ENCODE results near the gene ARNT2. TPM values are rescaled to one million over a fixed set of nuclear protein-coding genes. Genes with fewer than 3 reads are reported as not detected.

The ARNT2 gene
- total RNA-seq, 1 donor from 2014 or later: not detected

- H3K4me1 Mint-ChIP-seq: no peaks in the 10 kb centered on the region
- no peaks in the 10 kb centered on the region for H3K36me3 Mint-ChIP-seq (ENCODE audit: low read depth)
- H3K27me3 Mint-ChIP-seq: peaks cover 2% of the 10 kb centered on the region
- no peak overlapping the region for H3K4me3 Mint-ChIP-seq
- H3K9me3 Mint-ChIP-seq: peaks cover 7% of the 10 kb centered on the region
- no peak for DNase-seq
- H3K27ac Mint-ChIP-seq: no peak overlapping the region
- intact Hi-C loops (cut with micrococcal nuclease): no loop called here
Observed at GRCh38 chr15:80473286-80474223, 69.4 kb downstream of the ARNT2 start.

- peaks cover 7% of the 10 kb centered on the region for H3K9me3 Mint-ChIP-seq
- no peaks in the 10 kb centered on the region for H3K4me1 Mint-ChIP-seq
- no peaks in the 10 kb centered on the region for H3K36me3 Mint-ChIP-seq (ENCODE audit: low read depth)
- H3K27ac Mint-ChIP-seq: no peak overlapping the region
- no peak overlapping the region for H3K4me3 Mint-ChIP-seq
- intact Hi-C loops (cut with micrococcal nuclease): no loop called here
- DNase-seq: no peak
- peaks cover 2% of the 10 kb centered on the region for H3K27me3 Mint-ChIP-seq
Observed at GRCh38 chr15:80474224-80475215, 70.3 kb downstream of the ARNT2 start.

DNA sequence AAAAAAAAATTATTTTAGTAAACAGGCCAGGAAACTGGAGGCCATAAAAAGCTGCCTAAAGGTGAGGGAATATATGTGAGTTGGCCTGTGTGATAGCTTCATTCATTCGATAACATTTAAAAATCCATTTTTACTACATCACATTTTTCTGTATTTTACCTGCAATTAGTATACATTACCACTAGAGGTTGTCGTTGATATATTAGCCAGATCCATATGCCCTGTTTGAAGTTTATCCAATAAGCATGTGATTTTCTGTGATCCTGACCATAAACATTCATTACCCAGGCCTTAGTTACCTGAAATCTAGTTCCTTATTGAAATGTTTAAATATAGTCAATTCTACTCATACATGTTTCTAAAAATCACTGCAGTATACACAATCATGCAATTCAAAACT lies 71.4 kb downstream of the ARNT2 start:
- Mint-ChIP-seq H3K27ac (no peak overlapping the region), H3K36me3 (ENCODE audit: low read depth) (no peaks in the 10 kb centered on the region), H3K9me3 (peaks cover 7% of the 10 kb centered on the region), H3K4me1 (no peaks in the 10 kb centered on the region), H3K4me3 (no peak overlapping the region), H3K27me3 (peaks cover 2% of the 10 kb centered on the region)
- intact Hi-C loops (cut with micrococcal nuclease): no loop called here
- DNase-seq: no peak

DNA sequence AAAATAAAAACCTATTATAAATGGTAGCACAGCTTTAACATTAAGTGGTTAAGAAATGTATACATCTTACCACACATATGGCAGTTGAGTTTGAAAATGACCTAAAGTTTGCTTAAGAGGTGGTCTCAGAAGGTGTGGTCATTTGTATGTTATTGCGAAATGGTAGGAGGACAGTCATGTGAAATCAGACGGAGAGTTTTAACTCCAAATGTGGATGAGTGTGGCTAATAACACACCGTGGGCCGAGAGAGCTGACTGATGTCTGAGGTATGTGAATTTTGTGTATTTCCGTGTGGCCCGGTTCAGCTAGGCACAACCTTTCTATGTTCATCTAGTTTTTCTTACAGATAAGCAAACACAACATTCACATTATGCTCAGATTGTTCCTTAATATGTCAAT lies 71.9 kb downstream of the ARNT2 start:
- no peak overlapping the region for H3K4me3 Mint-ChIP-seq
- no peak overlapping the region for H3K27ac Mint-ChIP-seq
- intact Hi-C loops (cut with micrococcal nuclease): no loop called here
- H3K36me3 Mint-ChIP-seq (ENCODE audit: low read depth): no peaks in the 10 kb centered on the region
- peaks cover 7% of the 10 kb centered on the region for H3K9me3 Mint-ChIP-seq
- no peaks in the 10 kb centered on the region for H3K4me1 Mint-ChIP-seq
- no peak for DNase-seq
- peaks cover 1% of the 10 kb centered on the region for H3K27me3 Mint-ChIP-seq

- Mint-ChIP-seq H3K27me3 (no peaks in the 10 kb centered on the region), H3K4me1 (no peaks in the 10 kb centered on the region), H3K27ac (no peak overlapping the region), H3K4me3 (no peak overlapping the region), H3K36me3 (ENCODE audit: low read depth) (no peaks in the 10 kb centered on the region), H3K9me3 (peaks cover 7% of the 10 kb centered on the region)
- DNase-seq: no peak
- intact Hi-C loops (cut with micrococcal nuclease): no loop called here
Observed at GRCh38 chr15:80478075-80478474, 73.9 kb downstream of the ARNT2 start.

GRCh38 chr15:80479191-80479590 lies 75.0 kb downstream of the ARNT2 start:
- Mint-ChIP-seq H3K4me3 (no peak overlapping the region), H3K36me3 (ENCODE audit: low read depth) (no peaks in the 10 kb centered on the region), H3K9me3 (peaks cover 7% of the 10 kb centered on the region), H3K4me1 (no peaks in the 10 kb centered on the region), H3K27ac (no peak overlapping the region), H3K27me3 (no peaks in the 10 kb centered on the region)
- intact Hi-C loops (cut with micrococcal nuclease): no loop called here
- no peak for DNase-seq

DNA sequence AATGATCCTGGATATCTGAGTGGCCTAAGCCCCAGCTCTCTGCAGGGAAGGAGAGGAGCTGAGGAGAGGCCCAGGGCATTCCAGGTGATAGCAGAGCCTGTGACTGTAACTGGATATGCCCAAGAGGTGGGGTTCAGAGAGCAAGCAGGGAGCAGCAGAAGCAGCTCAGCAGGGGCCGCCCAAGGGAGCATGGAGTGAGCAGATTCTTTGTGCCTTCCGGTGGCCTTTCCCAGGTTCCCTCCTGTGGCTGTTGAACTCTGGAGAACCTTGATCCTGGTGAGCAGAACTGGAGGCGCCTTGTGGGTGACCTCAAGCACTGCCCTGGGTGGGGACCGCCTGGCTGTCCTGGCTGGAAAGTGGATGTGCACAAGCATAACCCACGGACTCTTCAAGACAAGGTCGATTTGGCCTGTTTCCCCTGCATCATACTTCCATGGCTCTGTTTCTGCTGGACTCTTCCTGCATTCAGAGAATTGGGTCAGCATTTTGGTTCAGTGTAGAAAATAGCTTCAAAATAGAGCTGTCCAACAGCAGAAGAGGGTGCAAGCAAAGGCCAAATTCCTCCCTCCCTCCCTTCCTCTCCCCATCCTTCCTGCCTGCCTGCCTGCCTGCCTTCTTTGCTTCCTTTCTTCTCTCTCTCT lies 76.1 kb downstream of the ARNT2 start:
- Mint-ChIP-seq H3K4me3 (no peak overlapping the region), H3K36me3 (ENCODE audit: low read depth) (no peaks in the 10 kb centered on the region), H3K9me3 (peaks cover 7% of the 10 kb centered on the region), H3K4me1 (no peaks in the 10 kb centered on the region), H3K27me3 (no peaks in the 10 kb centered on the region), H3K27ac (no peak overlapping the region)
- intact Hi-C loops (cut with micrococcal nuclease): no loop called here
- no peak for DNase-seq

GRCh38 chr15:80480909-80481308 lies 76.7 kb downstream of the ARNT2 start:
- Mint-ChIP-seq H3K9me3 (peaks cover 3% of the 10 kb centered on the region), H3K36me3 (ENCODE audit: low read depth) (no peaks in the 10 kb centered on the region), H3K4me1 (no peaks in the 10 kb centered on the region), H3K4me3 (no peak overlapping the region), H3K27me3 (no peaks in the 10 kb centered on the region), H3K27ac (no peak overlapping the region)
- no peak for DNase-seq
- intact Hi-C loops (cut with micrococcal nuclease): no loop called here

DNA sequence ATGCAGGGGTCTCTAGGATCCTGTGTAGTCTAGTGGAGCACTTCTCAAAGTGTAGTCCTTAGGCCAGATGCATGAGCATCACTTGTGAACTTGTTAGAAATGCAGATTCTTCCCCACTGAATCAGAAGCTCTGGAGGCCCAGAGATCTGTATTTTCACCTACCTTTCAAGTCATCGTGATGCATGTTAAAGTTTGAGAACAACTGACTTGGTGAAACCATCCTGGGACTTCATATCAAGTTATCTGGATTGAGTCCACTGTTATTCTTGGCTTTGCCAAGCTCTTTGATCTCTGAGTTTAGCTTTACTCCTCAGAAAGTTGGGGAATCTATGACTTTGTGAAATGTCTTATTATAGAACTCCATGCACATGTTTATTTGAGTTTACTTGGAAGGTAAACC lies 78.5 kb downstream of the ARNT2 start:
- no peak overlapping the region for H3K4me3 Mint-ChIP-seq
- H3K36me3 Mint-ChIP-seq (ENCODE audit: low read depth): no peaks in the 10 kb centered on the region
- H3K9me3 Mint-ChIP-seq: no peaks in the 10 kb centered on the region
- H3K27ac Mint-ChIP-seq: no peak overlapping the region
- DNase-seq: no peak
- no peaks in the 10 kb centered on the region for H3K4me1 Mint-ChIP-seq
- intact Hi-C loops (cut with micrococcal nuclease): no loop called here
- H3K27me3 Mint-ChIP-seq: no peaks in the 10 kb centered on the region

DNA sequence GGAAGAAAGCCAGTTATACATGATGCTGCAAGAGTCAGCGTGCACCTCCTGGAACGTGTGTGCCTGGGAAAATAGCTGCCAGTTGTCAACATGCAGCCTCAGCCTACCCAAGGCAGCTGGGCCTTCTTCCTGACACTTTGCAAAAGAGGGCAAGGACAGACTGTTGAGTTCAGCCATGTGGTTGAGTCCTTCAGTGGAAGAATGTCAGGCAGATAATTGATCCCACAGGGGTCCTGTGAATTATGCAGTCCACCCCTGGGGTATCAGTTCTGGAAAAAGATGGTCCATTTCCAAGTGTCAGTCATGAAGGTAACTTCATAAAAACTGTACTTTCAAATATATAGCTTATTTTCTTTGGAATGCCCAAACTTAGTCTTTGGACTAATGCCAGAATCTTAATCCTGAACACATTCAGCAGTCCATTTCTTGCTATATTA lies 79.6 kb downstream of the ARNT2 start:
- no peaks in the 10 kb centered on the region for H3K36me3 Mint-ChIP-seq (ENCODE audit: low read depth)
- no peaks in the 10 kb centered on the region for H3K9me3 Mint-ChIP-seq
- intact Hi-C loops (cut with micrococcal nuclease): no loop called here
- no peak overlapping the region for H3K27ac Mint-ChIP-seq
- H3K4me1 Mint-ChIP-seq: no peaks in the 10 kb centered on the region
- H3K27me3 Mint-ChIP-seq: no peaks in the 10 kb centered on the region
- no peak overlapping the region for H3K4me3 Mint-ChIP-seq
- DNase-seq: no peak

GRCh38 chr15:80484333-80484864 lies 80.2 kb downstream of the ARNT2 start:
- Mint-ChIP-seq H3K4me3 (no peak overlapping the region), H3K36me3 (ENCODE audit: low read depth) (no peaks in the 10 kb centered on the region), H3K4me1 (no peaks in the 10 kb centered on the region), H3K27me3 (no peaks in the 10 kb centered on the region), H3K9me3 (no peaks in the 10 kb centered on the region), H3K27ac (no peak overlapping the region)
- intact Hi-C loops (cut with micrococcal nuclease): no loop called here
- no peak for DNase-seq

DNA sequence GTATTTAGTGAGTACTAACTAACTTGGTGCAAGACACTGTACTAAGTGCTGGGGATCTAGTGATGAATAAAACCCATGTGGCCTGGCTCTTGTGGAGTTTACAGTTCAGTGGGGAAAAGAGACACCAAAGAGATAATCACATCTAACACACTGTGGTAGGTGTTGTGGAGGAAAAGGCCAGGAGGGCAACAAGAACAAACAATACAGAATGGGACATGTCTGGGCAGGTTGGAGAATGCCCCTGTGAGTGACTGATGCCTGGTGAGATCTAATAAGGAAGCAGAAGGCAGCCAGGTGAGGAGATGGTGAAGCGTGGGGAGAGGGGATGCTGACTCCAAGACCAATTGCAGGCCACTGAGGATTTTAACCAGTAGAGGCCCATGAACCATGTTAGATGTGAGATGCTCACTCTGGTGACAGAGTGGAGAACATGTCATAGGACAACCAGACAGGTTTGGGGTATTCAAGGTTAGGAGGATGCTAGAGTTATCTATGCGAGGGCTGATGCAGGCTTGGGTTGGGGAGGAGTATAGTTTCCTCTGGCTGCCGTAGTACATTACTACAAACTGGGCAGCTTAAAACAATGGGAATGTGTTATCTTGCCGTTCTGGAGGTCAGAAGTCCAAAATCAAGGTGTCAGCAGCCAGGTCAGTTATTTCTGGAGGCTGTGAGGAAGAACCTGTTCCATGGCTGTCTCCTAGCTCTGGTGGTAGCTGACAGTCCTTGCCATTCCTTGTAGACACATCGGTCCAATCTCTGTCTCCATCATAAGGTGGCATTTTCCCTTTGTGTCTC lies 81.4 kb downstream of the ARNT2 start:
- Mint-ChIP-seq H3K27ac (no peak overlapping the region), H3K9me3 (no peaks in the 10 kb centered on the region), H3K36me3 (ENCODE audit: low read depth) (no peaks in the 10 kb centered on the region), H3K27me3 (no peaks in the 10 kb centered on the region), H3K4me3 (no peak overlapping the region), H3K4me1 (no peaks in the 10 kb centered on the region)
- DNase-seq: no peak
- intact Hi-C loops (cut with micrococcal nuclease): no loop called here

DNA sequence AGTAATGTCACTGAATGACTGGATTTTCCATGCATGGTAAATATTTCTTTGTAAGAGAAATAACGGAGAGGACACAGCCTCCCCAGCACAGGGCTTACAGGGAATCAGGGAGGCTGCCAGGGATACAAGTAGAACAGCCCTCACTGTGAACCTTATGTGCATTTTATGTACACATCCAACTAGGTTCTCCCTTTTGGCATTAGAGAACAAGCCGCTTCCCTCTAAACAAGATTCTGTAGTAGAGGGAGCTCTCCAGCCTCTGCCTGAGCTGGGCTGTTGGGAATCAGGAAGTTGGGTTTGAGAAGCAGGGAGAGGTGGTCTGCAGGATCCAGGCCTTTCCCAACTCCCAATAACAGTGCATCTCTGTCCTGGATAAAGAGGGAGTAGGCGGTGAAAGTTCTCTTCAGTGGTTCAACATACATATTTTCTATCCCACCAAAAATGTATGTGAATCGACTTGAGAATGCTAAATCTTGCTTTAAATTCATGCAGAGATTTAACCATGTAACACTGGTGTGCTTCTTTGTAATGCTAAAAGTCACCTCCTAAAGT lies 83.7 kb downstream of the ARNT2 start:
- H3K27me3 Mint-ChIP-seq: no peaks in the 10 kb centered on the region
- no peaks in the 10 kb centered on the region for H3K4me1 Mint-ChIP-seq
- H3K9me3 Mint-ChIP-seq: no peaks in the 10 kb centered on the region
- H3K27ac Mint-ChIP-seq: no peak overlapping the region
- DNase-seq: no peak
- no peaks in the 10 kb centered on the region for H3K36me3 Mint-ChIP-seq (ENCODE audit: low read depth)
- intact Hi-C loops (cut with micrococcal nuclease): no loop called here
- no peak overlapping the region for H3K4me3 Mint-ChIP-seq
